ENCODE measurements around the gene MYZAP. TPM values are rescaled to one million over a fixed set of nuclear protein-coding genes. Genes with fewer than 3 reads are reported as not detected.

MYZAP gene
- total RNA-seq, 1 donor: not detected

GRCh38 chr15:57718309-57718708 lies 126.6 kb downstream of the MYZAP start:
- DNase-seq (ENCODE audit: low read depth): no peak
- TF ChIP-seq CTCF (IDR thresholded peaks at IDR 0.05; ENCODE audit: insufficient read depth, low read length): no peak
- H3K4me3 ChIP-seq (ENCODE audit: low read depth, low read length): no peak overlapping the region

DNA sequence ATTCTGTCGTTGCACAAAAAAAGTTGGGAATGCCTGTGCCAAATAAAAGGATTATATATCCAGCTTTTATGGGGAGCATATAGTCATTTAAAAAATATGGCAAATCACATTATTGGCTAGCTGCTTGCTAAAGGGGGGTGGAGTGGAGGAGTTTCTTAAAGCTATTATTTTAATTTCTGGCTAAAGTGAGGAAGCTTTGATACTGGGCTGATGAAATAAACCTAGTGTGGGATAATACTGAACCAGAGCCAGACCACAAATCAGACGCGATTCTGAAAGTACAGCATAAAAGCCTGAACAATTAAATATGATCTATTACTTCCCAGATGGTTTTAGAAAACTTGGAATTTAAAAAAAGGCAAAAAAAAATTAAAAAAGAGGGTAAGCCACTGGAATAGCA lies 129.2 kb downstream of the MYZAP start:
- H3K4me3 ChIP-seq (ENCODE audit: low read depth, low read length): no peak overlapping the region
- DNase-seq (ENCODE audit: low read depth): peak; percentile 76
- no peak for TF ChIP-seq CTCF (IDR thresholded peaks at IDR 0.05; ENCODE audit: insufficient read depth, low read length)

GRCh38 chr15:57726411-57726810 lies 134.7 kb downstream of the MYZAP start:
- no peak for DNase-seq (ENCODE audit: low read depth)

DNA sequence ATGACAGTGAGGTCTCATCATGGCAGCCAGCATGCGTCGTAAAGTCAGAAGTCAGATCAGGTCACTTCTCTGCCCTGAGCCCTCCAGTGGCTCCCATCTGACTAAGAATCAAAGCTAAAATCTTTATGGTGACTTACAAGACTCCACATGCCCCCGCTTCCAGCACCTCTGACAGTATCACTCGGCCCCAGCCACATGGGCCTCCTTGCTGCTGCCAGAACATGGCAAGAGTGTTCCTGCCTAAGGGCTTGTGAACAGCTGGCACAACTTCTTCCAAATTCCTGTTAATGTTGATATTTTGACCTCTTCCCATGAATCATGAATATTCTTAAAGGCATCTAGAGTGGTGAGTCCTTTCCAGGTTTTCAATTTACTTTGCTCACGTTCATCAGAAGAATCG lies 135.3 kb downstream of the MYZAP start:
- no peak overlapping the region for H3K4me3 ChIP-seq (ENCODE audit: low read depth, low read length)
- peak; percentile 21 for DNase-seq (ENCODE audit: low read depth)
- TF ChIP-seq CTCF (IDR thresholded peaks at IDR 0.05; ENCODE audit: insufficient read depth, low read length): no peak

More at GRCh38 chr15:57726411-57726810, 134.7 kb downstream of the MYZAP start:
- no peak overlapping the region for H3K4me3 ChIP-seq (ENCODE audit: low read depth, low read length)
- no peak for TF ChIP-seq CTCF (IDR thresholded peaks at IDR 0.05; ENCODE audit: insufficient read depth, low read length)

DNA sequence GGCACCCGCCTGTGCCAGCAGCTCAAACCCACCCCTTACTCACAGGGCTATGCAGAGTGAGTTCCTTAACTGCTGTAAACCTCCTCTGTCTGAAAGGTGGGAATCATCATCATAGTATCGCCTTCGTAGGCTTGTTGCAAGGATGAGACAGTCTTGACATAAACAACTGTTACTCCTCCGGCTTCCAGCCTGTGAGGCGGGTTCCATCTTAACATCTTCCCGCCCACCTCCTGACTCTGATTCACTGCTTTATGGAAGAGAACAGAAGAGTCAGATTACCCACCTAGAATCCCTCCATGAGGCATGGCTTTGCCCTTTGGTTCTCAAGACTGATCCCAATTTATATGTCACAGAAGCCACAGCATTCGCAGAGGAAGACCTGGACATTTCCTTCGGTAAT lies 136.7 kb downstream of the MYZAP start:
- no peak overlapping the region for H3K4me3 ChIP-seq (ENCODE audit: low read depth, low read length)
- no peak for TF ChIP-seq CTCF (IDR thresholded peaks at IDR 0.05; ENCODE audit: insufficient read depth, low read length)
- no peak for DNase-seq (ENCODE audit: low read depth)

GRCh38 chr15:57730876-57731275 lies 139.2 kb downstream of the MYZAP start:
- TF ChIP-seq CTCF (IDR thresholded peaks at IDR 0.05; ENCODE audit: insufficient read depth, low read length): no peak
- DNase-seq (ENCODE audit: low read depth): no peak
- no peak overlapping the region for H3K4me3 ChIP-seq (ENCODE audit: low read depth, low read length)

DNA sequence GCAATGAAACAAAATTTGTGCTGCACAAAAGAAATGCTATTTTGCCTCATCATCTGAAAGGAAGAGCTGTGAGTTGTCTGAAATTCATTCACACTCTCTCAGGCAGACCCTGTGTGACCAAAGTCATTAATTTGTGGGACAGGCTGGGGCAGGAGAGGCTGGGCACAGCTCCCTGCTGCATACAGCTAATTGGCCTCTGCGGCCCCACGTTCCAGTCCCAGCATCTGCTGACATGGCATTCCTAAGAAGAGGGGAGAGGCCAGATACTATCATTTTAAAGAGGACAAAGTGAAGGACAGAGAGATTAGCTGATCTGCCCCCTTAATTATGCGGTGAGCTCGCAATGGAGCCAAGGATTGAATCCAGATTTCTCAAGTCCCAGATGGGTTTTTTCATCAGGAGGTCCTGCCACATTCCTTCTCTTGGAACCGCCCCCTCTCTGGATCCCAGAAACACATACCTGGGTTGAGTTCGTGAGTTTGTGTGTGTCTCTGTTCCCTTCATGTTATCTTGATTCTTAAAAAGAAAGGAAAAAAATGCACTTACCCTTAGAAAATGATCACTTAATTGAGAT lies 139.9 kb downstream of the MYZAP start:
- H3K4me3 ChIP-seq (ENCODE audit: low read depth, low read length): no peak overlapping the region
- TF ChIP-seq CTCF (IDR thresholded peaks at IDR 0.05; ENCODE audit: insufficient read depth, low read length): no peak
- DNase-seq (ENCODE audit: low read depth): no peak

All from fibroblast of the aortic adventitia (primary cell).